Loucy (cell line): ENCODE measurements around the gene KSR1.

ENCODE experiments used
- H2AFZ ChIP-seq: fragments of 200-600 bp; sonication (generic); 2 replicates; pipeline ENCODE4 v1.6.0; 2016; ENCODE audit warnings: antibody characterized with exemption, mild to moderate bottlenecking, low read length, moderate library complexity
- H3F3A ChIP-seq: fragments of 200-600 bp; 2 replicates; pipeline ENCODE4 v1.6.0; 2016; ENCODE audit warnings: antibody characterized with exemption, low read depth, mild to moderate bottlenecking
- H3K27me3 ChIP-seq: fragments of 200-600 bp; sonication (generic); 2 replicates; pipeline ENCODE4 v1.6.1; 2014; ENCODE audit warnings: low read length, mild to moderate bottlenecking; ENCODE audit not compliant: insufficient read depth, poor library complexity, severe bottlenecking
- H3K36me3 ChIP-seq: fragments of 200-600 bp; sonication (generic); 2 replicates; pipeline ENCODE4 v1.6.1; 2016; ENCODE audit warnings: low read length; ENCODE audit not compliant: insufficient read depth
- H3K4me1 ChIP-seq: fragments of 200-600 bp; sonication (generic); 2 replicates; pipeline ENCODE4 v1.5.1; 2014; ENCODE audit warnings: low read length, mild to moderate bottlenecking; ENCODE audit not compliant: insufficient read depth, poor library complexity, severe bottlenecking
- H3K4me2 ChIP-seq: fragments of 200-600 bp; sonication (generic); 2 replicates; pipeline ENCODE4 v1.6.0; 2014; ENCODE audit warnings: antibody characterized with exemption, low read length, low read depth, mild to moderate bottlenecking; ENCODE audit not compliant: poor library complexity, severe bottlenecking
- H3K4me3 ChIP-seq: fragments of 200-600 bp; sonication (generic); 2 replicates; pipeline ENCODE4 v1.5.1; 2014; ENCODE audit warnings: low read length, mild to moderate bottlenecking, mixed read lengths; ENCODE audit not compliant: poor library complexity, severe bottlenecking
- H3K79me2 ChIP-seq: fragments of 200-600 bp; sonication (generic); 2 replicates; pipeline ENCODE4 v1.6.1; 2014; ENCODE audit warnings: low read length; ENCODE audit not compliant: insufficient read depth
- H3K9ac ChIP-seq: fragments of 200-600 bp; sonication (generic); 2 replicates; pipeline ENCODE4 v1.6.0; 2014; ENCODE audit warnings: mild to moderate bottlenecking, low read depth, low read length, moderate library complexity; ENCODE audit not compliant: poor library complexity, severe bottlenecking
- H3K9me2 ChIP-seq: fragments of 200-600 bp; sonication (generic); replicated peaks from 2 replicates; pipeline ENCODE4 v1.6.1; 2016; ENCODE audit warnings: low read depth, low read length, mixed read lengths
- H3K9me3 ChIP-seq: fragments of 200-600 bp; sonication (generic); 2 replicates; pipeline ENCODE4 v1.6.1; 2014; ENCODE audit warnings: mild to moderate bottlenecking, antibody characterized with exemption, low read length, low read depth; ENCODE audit not compliant: insufficient read depth
- H4K20me1 ChIP-seq: fragments of 200-600 bp; sonication (generic); 2 replicates; pipeline ENCODE4 v1.6.0; 2014; ENCODE audit warnings: antibody characterized with exemption, low read length, mild to moderate bottlenecking; ENCODE audit not compliant: insufficient read depth, poor library complexity, severe bottlenecking
- EZH2phosphoT487 ChIP-seq: fragments of 200-600 bp; IDR thresholded peaks from 2 replicates; pipeline ENCODE4 v1.6.1; 2018; ENCODE audit warnings: antibody characterized with exemption, mild to moderate bottlenecking, moderate library complexity, borderline replicate concordance
- TF ChIP-seq, protein P1 (sequence below): fragments of 200-600 bp; sonication (generic); conservative IDR thresholded peaks from 2 replicates; pipeline ENCODE4 v1.5.1; 2014; ENCODE audit warnings: mild to moderate bottlenecking, antibody characterized with exemption, low read length

Gene KSR1

DNA sequence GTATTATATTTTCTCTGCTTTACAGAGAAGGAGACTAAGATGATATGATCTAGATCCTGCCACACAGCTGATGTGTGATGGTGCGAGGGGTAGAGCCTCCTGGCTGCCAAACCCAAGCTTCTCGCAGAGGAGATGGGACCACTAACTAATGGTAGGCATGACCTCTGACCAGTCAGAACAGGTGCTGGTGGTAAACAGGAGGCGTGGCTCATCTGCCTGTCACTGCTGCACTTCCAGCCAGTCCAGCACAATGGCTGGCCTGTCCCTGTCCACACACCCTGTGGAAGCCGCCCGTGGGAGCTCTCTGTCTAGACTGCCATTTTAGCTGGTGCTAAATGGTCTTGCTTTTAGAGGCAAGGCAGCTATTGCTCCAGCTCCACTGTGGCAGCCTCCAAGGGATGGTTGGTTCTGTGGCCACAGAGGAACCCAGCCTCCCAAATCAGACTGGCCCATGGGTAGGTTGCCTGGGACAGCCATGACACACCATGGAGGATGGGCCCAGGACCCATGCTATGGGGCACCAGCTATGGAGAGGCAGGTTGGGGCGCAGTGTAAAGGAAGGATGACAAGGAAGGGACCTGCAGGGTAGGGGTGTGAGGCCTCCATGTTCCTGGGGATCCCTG, 86.7 kb downstream of the KSR1 start:
- TF ChIP-seq, protein P1, sequence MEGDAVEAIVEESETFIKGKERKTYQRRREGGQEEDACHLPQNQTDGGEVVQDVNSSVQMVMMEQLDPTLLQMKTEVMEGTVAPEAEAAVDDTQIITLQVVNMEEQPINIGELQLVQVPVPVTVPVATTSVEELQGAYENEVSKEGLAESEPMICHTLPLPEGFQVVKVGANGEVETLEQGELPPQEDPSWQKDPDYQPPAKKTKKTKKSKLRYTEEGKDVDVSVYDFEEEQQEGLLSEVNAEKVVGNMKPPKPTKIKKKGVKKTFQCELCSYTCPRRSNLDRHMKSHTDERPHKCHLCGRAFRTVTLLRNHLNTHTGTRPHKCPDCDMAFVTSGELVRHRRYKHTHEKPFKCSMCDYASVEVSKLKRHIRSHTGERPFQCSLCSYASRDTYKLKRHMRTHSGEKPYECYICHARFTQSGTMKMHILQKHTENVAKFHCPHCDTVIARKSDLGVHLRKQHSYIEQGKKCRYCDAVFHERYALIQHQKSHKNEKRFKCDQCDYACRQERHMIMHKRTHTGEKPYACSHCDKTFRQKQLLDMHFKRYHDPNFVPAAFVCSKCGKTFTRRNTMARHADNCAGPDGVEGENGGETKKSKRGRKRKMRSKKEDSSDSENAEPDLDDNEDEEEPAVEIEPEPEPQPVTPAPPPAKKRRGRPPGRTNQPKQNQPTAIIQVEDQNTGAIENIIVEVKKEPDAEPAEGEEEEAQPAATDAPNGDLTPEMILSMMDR = no peak
- no peak for TF ChIP-seq EZH2phosphoT487
- Histone ChIP-seq H3K27me3 (no peaks in the 10 kb centered on the region), H4K20me1 (peaks cover 45% of the 10 kb centered on the region)

DNA sequence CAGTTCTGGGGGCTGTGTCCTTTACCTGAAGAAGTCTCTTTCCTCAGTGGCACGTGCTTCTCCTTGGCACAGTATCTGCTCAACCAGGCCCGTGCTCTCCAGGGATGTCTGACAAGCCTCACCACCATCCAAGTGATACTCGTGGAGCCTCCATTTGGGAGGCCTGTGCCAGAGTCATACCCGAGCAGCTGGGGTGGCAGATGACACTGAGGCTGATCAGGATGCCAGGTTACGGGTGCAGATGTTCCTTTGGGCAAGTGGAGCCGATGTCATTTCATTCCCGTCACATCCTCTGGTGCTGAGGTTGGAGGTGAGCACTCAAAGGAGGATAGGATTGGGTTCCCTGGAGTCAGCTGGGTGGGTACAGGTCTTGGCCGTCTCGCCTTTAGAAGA, 87.2 kb downstream of the KSR1 start:
- no peaks in the 10 kb centered on the region for H3K27me3 ChIP-seq
- peaks cover 57% of the 10 kb centered on the region for H3K4me1 ChIP-seq
- H3F3A ChIP-seq = no peaks in the 10 kb centered on the region
- H3K9me3 ChIP-seq = no peaks in the 10 kb centered on the region
- no peak overlapping the region for H2AFZ ChIP-seq
- H3K4me3 ChIP-seq = no peak overlapping the region
- TF ChIP-seq EZH2phosphoT487 = no peak
- TF ChIP-seq, protein P1 = no peak
- H3K9ac ChIP-seq = no peak overlapping the region
- peaks cover 27% of the 10 kb centered on the region for H3K79me2 ChIP-seq
- H3K36me3 ChIP-seq = no peaks in the 10 kb centered on the region
- H3K9me2 ChIP-seq = no peaks in the 10 kb centered on the region
- H3K4me2 ChIP-seq = no peak overlapping the region
- H4K20me1 ChIP-seq = peaks cover 44% of the 10 kb centered on the region

More for the DNA sequence above, 86.7 kb downstream of the KSR1 start:
- Histone ChIP-seq H3K4me2 (no peak overlapping the region), H3K4me3 (no peak overlapping the region), H3K9me3 (no peaks in the 10 kb centered on the region), H3K36me3 (no peaks in the 10 kb centered on the region), H3K9me2 (no peaks in the 10 kb centered on the region), H3K9ac (no peak overlapping the region), H3K4me1 (peaks cover 57% of the 10 kb centered on the region), H2AFZ (no peak overlapping the region), H3F3A (no peaks in the 10 kb centered on the region), H3K79me2 (peaks cover 27% of the 10 kb centered on the region)

DNA sequence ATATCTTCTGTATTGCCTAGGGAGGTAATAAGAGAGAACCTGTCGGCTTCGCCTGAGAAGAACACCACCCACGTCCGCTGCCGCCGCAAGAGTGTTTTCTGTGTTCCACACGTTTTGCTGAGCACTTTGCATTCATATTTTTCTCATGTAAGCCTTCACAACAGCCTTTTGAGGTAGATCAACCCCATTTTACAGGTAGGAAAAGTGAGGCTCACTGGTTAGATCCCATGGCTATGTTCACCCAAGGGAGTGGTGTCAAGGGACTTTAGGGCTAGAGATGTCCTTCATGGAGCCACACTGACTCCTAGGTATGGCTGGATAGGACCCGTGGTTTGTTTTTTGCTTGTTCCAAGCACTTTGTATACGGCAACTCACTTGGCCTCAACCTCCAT, 87.7 kb downstream of the KSR1 start:
- H3F3A ChIP-seq = no peaks in the 10 kb centered on the region
- peak overlapping the region; percentile 67 for H3K4me3 ChIP-seq
- H3K79me2 ChIP-seq = peaks cover 29% of the 10 kb centered on the region
- H4K20me1 ChIP-seq = peaks cover 44% of the 10 kb centered on the region
- H3K4me1 ChIP-seq = peaks cover 57% of the 10 kb centered on the region
- no peak overlapping the region for H3K9ac ChIP-seq
- TF ChIP-seq EZH2phosphoT487 = no peak
- TF ChIP-seq, protein P1 = no peak
- H3K36me3 ChIP-seq = no peaks in the 10 kb centered on the region
- no peaks in the 10 kb centered on the region for H3K9me2 ChIP-seq
- no peak overlapping the region for H2AFZ ChIP-seq
- no peaks in the 10 kb centered on the region for H3K9me3 ChIP-seq
- peak overlapping the region; percentile 86 for H3K4me2 ChIP-seq
- no peaks in the 10 kb centered on the region for H3K27me3 ChIP-seq
